ENCODE results near the gene LRRFIP1.
"Not testable (repeated sequence)": the region's sequence is repeated elsewhere in the genome, so short reads cannot be mapped to it uniquely, and the experiment has no call there.

LRRFIP1 gene

GRCh38 chr2:237661799-237662328 is 34.5 kb downstream of the LRRFIP1 start:
- DNase-seq (ENCODE audit: low read depth in 2 of 2) = no peak

- DNase-seq (ENCODE audit: low read depth in 2 of 2) = no peak
Measured at GRCh38 chr2:237662671-237663093, 35.3 kb downstream of the LRRFIP1 start.

GRCh38 chr2:237663517-237664110 is 36.2 kb downstream of the LRRFIP1 start:
- no peak for DNase-seq (ENCODE audit: low read depth in 2 of 2)

- no peak for DNase-seq (ENCODE audit: low read depth in 2 of 2)
Measured at GRCh38 chr2:237664151-237664550, 36.8 kb downstream of the LRRFIP1 start.

GRCh38 chr2:237665713-237666143 is 38.3 kb downstream of the LRRFIP1 start:
- DNase-seq (ENCODE audit: low read depth in 2 of 2) = no peak

GRCh38 chr2:237666606-237667005 is 39.2 kb downstream of the LRRFIP1 start:
- no peak for DNase-seq (ENCODE audit: low read depth in 2 of 2)

- not testable (repeated sequence) for DNase-seq (ENCODE audit: low read depth in 2 of 2)
Measured at GRCh38 chr2:237667050-237667576, 39.7 kb downstream of the LRRFIP1 start.

- DNase-seq (ENCODE audit: low read depth in 2 of 2) = no peak
Measured at GRCh38 chr2:237667893-237668292, 40.5 kb downstream of the LRRFIP1 start.

GRCh38 chr2:237668440-237668839 is 41.1 kb downstream of the LRRFIP1 start:
- DNase-seq (ENCODE audit: low read depth in 2 of 2) = no peak

- DNase-seq (ENCODE audit: low read depth in 2 of 2) = no peak
Measured at GRCh38 chr2:237669283-237669627, 41.9 kb downstream of the LRRFIP1 start.

GRCh38 chr2:237669628-237670392 is 42.4 kb downstream of the LRRFIP1 start:
- no peak for DNase-seq (ENCODE audit: low read depth in 2 of 2)

- DNase-seq (ENCODE audit: low read depth in 2 of 2) = no peak
Measured at GRCh38 chr2:237670641-237671040, 43.3 kb downstream of the LRRFIP1 start.

GRCh38 chr2:237671466-237672138 is 44.2 kb downstream of the LRRFIP1 start:
- no peak for DNase-seq (ENCODE audit: low read depth in 2 of 2)

- DNase-seq (ENCODE audit: low read depth in 2 of 2) = no peak
Measured at GRCh38 chr2:237672731-237673129, 45.3 kb downstream of the LRRFIP1 start.

GRCh38 chr2:237673130-237674001 is 46.0 kb downstream of the LRRFIP1 start:
- peak; percentile 87 to 94 for DNase-seq (ENCODE audit: low read depth in 2 of 2)

- peak; percentile 66 to 68 for DNase-seq (ENCODE audit: low read depth in 2 of 2)
Measured at GRCh38 chr2:237674731-237675276, 47.4 kb downstream of the LRRFIP1 start.

- no peak for DNase-seq (ENCODE audit: low read depth in 2 of 2)
Measured at GRCh38 chr2:237675316-237675715, 47.9 kb downstream of the LRRFIP1 start.

GRCh38 chr2:237680702-237681478 is 53.5 kb downstream of the LRRFIP1 start:
- DNase-seq (ENCODE audit: low read depth in 2 of 2) = no peak

- no peak for DNase-seq (ENCODE audit: low read depth in 2 of 2)
Measured at GRCh38 chr2:237682151-237682550, 54.8 kb downstream of the LRRFIP1 start.
